ENCODE data around the gene B4GAT1.

The B4GAT1 gene

GRCh38 chr11:66335531-66336233, 11.7 kb downstream of the B4GAT1 start:
- DNase-seq: no peak

GRCh38 chr11:66334605-66335442, 12.6 kb downstream of the B4GAT1 start:
- no peak for DNase-seq

- no peak for DNase-seq
Measured at GRCh38 chr11:66333896-66334604, 13.4 kb downstream of the B4GAT1 start.

GRCh38 chr11:66333220-66333877, 14.1 kb downstream of the B4GAT1 start:
- no peak for DNase-seq

- no peak for DNase-seq
Measured at GRCh38 chr11:66332371-66333219, 14.8 kb downstream of the B4GAT1 start.

- no peak for DNase-seq
Measured at GRCh38 chr11:66331542-66332370, 15.7 kb downstream of the B4GAT1 start.

- DNase-seq: no peak
Measured at GRCh38 chr11:66330931-66331330, 16.5 kb downstream of the B4GAT1 start.

GRCh38 chr11:66329165-66329673, 18.2 kb downstream of the B4GAT1 start:
- no peak for DNase-seq

GRCh38 chr11:66328302-66329144, 18.9 kb downstream of the B4GAT1 start:
- peak; percentile 56 to 66 (median 60) for DNase-seq

GRCh38 chr11:66328031-66328301, 19.5 kb downstream of the B4GAT1 start:
- no peak for DNase-seq

- no peak for DNase-seq
Measured at GRCh38 chr11:66327171-66328030, 20.0 kb downstream of the B4GAT1 start.

- peak in 3 of 4 experiments; percentile 16 to 29 (median 28) for DNase-seq
Measured at GRCh38 chr11:66326261-66327111, 20.9 kb downstream of the B4GAT1 start.

GRCh38 chr11:66325263-66325671, 22.2 kb downstream of the B4GAT1 start:
- no peak for DNase-seq

- no peak for DNase-seq
Measured at GRCh38 chr11:66324664-66325063, 22.8 kb downstream of the B4GAT1 start.

- no peak for DNase-seq
Measured at GRCh38 chr11:66323684-66324083, 23.7 kb downstream of the B4GAT1 start.

- DNase-seq: no peak
Measured at GRCh38 chr11:66322732-66323427, 24.5 kb downstream of the B4GAT1 start.

GRCh38 chr11:66321606-66322005, 25.8 kb downstream of the B4GAT1 start:
- no peak for DNase-seq

All from activated CD4-positive, CD25-positive, alpha-beta regulatory T cell (primary cell).